Mesenchymal stem cell (in vitro differentiated cells and primary cell): Measurements from ENCODE around the gene PIK3CD.

Source experiments
- DNase-seq: peaks from one replicate; pipeline ENCODE4 v3.0.0-alpha.2; 2013
- H2AFZ ChIP-seq: one replicate; pipeline ENCODE4 v1.6.1; 2013; ENCODE audit warnings: low read depth, mild to moderate bottlenecking, control low read depth, inconsistent platforms, low read length, moderate library complexity
- H2AK5ac ChIP-seq: 2 replicates; pipeline ENCODE4 v1.6.1; 2013; ENCODE audit warnings: low read length, moderate library complexity, mild to moderate bottlenecking, inconsistent platforms; ENCODE audit not compliant: severe bottlenecking
- H2BK120ac ChIP-seq: one replicate; pipeline ENCODE4 v1.6.1; 2013; ENCODE audit warnings: low read depth, mild to moderate bottlenecking, inconsistent platforms, low read length, moderate library complexity
- H2BK12ac ChIP-seq, 2 experiments: one replicate each; pipeline ENCODE4 v1.6.1; 2013; ENCODE audit warnings: inconsistent platforms in 2 of 2, low read length in 2 of 2, mild to moderate bottlenecking in 2 of 2, moderate library complexity in 2 of 2, control low read depth in 1 of 2
- H2BK15ac ChIP-seq: one replicate; pipeline ENCODE4 v1.6.1; 2013; ENCODE audit warnings: mild to moderate bottlenecking, low read depth, inconsistent platforms; ENCODE audit not compliant: poor library complexity, severe bottlenecking
- H2BK5ac ChIP-seq: 2 replicates; pipeline ENCODE4 v1.6.1; 2013; ENCODE audit warnings: low read depth, mild to moderate bottlenecking, low read length, control low read depth, inconsistent platforms; ENCODE audit not compliant: poor library complexity, severe bottlenecking
- H3K14ac ChIP-seq, 2 experiments: one replicate each; pipeline ENCODE4 v1.6.1; 2013; ENCODE audit warnings: inconsistent platforms in 2 of 2, low read length in 2 of 2, control low read depth in 1 of 2, mild to moderate bottlenecking in 1 of 2, moderate library complexity in 1 of 2
- H3K18ac ChIP-seq, 2 experiments: one replicate each; pipeline ENCODE4 v1.6.1; 2013; ENCODE audit warnings: inconsistent platforms in 2 of 2, low read length in 2 of 2, control low read depth in 1 of 2, low read depth in 1 of 2, mild to moderate bottlenecking in 1 of 2
- H3K23ac ChIP-seq, 2 experiments: one replicate each; pipeline ENCODE4 v1.6.1; 2013; ENCODE audit warnings: inconsistent platforms in 2 of 2, low read length in 2 of 2, mild to moderate bottlenecking in 2 of 2, moderate library complexity in 2 of 2, control low read depth in 1 of 2
- H3K27ac ChIP-seq: 2 replicates; pipeline ENCODE4 v1.5.1; 2013; ENCODE audit warnings: mild to moderate bottlenecking, moderate library complexity, low read length, control low read depth, inconsistent platforms; ENCODE audit not compliant: poor library complexity, severe bottlenecking
- H3K27me3 ChIP-seq, 2 experiments: 2 replicates each; pipeline versions ENCODE4 v1.6.1 to v1.7.0; 2013; ENCODE audit warnings: low read length in 2 of 2, mild to moderate bottlenecking in 2 of 2, moderate library complexity in 2 of 2, control low read depth in 1 of 2, inconsistent platforms in 1 of 2; ENCODE audit not compliant: control insufficient read depth in 1 of 2, insufficient read depth in 1 of 2
- H3K36me3 ChIP-seq, 2 experiments: 2 replicates each; pipeline versions ENCODE4 v1.6.1 to v1.7.0; 2013; ENCODE audit warnings: low read length in 2 of 2, control low read depth in 1 of 2, inconsistent platforms in 1 of 2, low read depth in 1 of 2, mild to moderate bottlenecking in 1 of 2; ENCODE audit not compliant: insufficient read depth in 2 of 2, control insufficient read depth in 1 of 2
- H3K4ac ChIP-seq, 2 experiments: one replicate each; pipeline ENCODE4 v1.6.1; 2013; ENCODE audit warnings: inconsistent platforms in 2 of 2, low read length in 2 of 2, mild to moderate bottlenecking in 2 of 2, moderate library complexity in 2 of 2, control low read depth in 1 of 2, low read depth in 1 of 2
- H3K4me1 ChIP-seq: 2 replicates; pipeline ENCODE4 v1.6.1; 2013; ENCODE audit warnings: low read depth, low read length, control low read depth; ENCODE audit not compliant: control insufficient read depth, insufficient read depth
- H3K4me2 ChIP-seq: 2 replicates; pipeline ENCODE4 v1.6.1; 2013; ENCODE audit warnings: low read length, mild to moderate bottlenecking, inconsistent platforms; ENCODE audit not compliant: poor library complexity, severe bottlenecking
- H3K4me3 ChIP-seq, 2 experiments: 2 replicates each; pipeline versions ENCODE4 v1.5.1 to v1.7.0; 2013; ENCODE audit warnings: low read length in 2 of 2, mild to moderate bottlenecking in 2 of 2, control low read depth in 1 of 2, low read depth in 1 of 2; ENCODE audit not compliant: insufficient read depth in 1 of 2
- H3K79me1 ChIP-seq: replicated peaks from 2 replicates; pipeline ENCODE4 v1.6.1; 2013; ENCODE audit warnings: mild to moderate bottlenecking, control low read depth, low read length, inconsistent platforms; ENCODE audit not compliant: poor library complexity, severe bottlenecking
- H3K9ac ChIP-seq: 2 replicates; pipeline ENCODE4 v1.7.0; 2013; ENCODE audit warnings: mild to moderate bottlenecking, low read length, moderate library complexity
- H3K9me3 ChIP-seq: 2 replicates; pipeline ENCODE4 v1.7.0; 2013; ENCODE audit warnings: mild to moderate bottlenecking, low read length; ENCODE audit not compliant: control insufficient read depth
- H4K8ac ChIP-seq: one replicate; pipeline ENCODE4 v1.6.1; 2013; ENCODE audit warnings: inconsistent platforms, mild to moderate bottlenecking, low read length, moderate library complexity
- H4K91ac ChIP-seq: one replicate; pipeline ENCODE4 v1.6.1; 2013; ENCODE audit warnings: mild to moderate bottlenecking, low read length, inconsistent platforms
- WGBS: methylation state at CpG from one replicate; pipeline ENCODE4 v1.1.7; 2013; ENCODE audit warnings: mixed read lengths; 5-methylcytosine and 5-hydroxymethylcytosine counted together

Gene PIK3CD

GRCh38 chr1:9737671-9738070, 86.1 kb downstream of the PIK3CD start:
- no peak overlapping the region for H2AFZ ChIP-seq
- H3K9me3 ChIP-seq: no peaks in the 10 kb centered on the region
- no peak overlapping the region for H2BK15ac ChIP-seq
- no peak overlapping the region for H3K4me2 ChIP-seq
- H2BK5ac ChIP-seq: no peak overlapping the region
- no peak overlapping the region for H3K23ac ChIP-seq
- no peak for DNase-seq
- H3K18ac ChIP-seq: no peak overlapping the region
- H3K14ac ChIP-seq: no peak overlapping the region
- peaks cover 2% of the 10 kb centered on the region for H3K4me1 ChIP-seq
- H2BK12ac ChIP-seq: no peak overlapping the region
- H3K4ac ChIP-seq: no peak overlapping the region
- no peaks in the 10 kb centered on the region for H3K27me3 ChIP-seq
- peaks cover 76 to 87% of the 10 kb centered on the region in 2 experiments for H3K36me3 ChIP-seq
- 95% methylated on average over 10 of the region's 10 CpGs for WGBS
- H3K27ac ChIP-seq: no peak overlapping the region
- no peak overlapping the region for H3K9ac ChIP-seq
- no peak overlapping the region for H3K4me3 ChIP-seq
- no peak overlapping the region for H4K8ac ChIP-seq
- peaks cover 17% of the 10 kb centered on the region for H3K79me1 ChIP-seq
- H2AK5ac ChIP-seq: no peak overlapping the region
- H4K91ac ChIP-seq: no peak overlapping the region
- no peak overlapping the region for H2BK120ac ChIP-seq

- Histone ChIP-seq H3K36me3 (peaks cover 54 to 56% of the 10 kb centered on the region in 2 experiments), H3K4me2 (no peak overlapping the region), H2BK15ac (no peak overlapping the region), H3K27me3 (no peaks in the 10 kb centered on the region), H2BK120ac (no peak overlapping the region), H2BK12ac (no peak overlapping the region), H2AFZ (no peak overlapping the region), H2BK5ac (no peak overlapping the region), H3K79me1 (peaks cover 21% of the 10 kb centered on the region), H3K4me1 (no peaks in the 10 kb centered on the region), H3K14ac (no peak overlapping the region), H3K18ac (no peak overlapping the region), H3K27ac (no peak overlapping the region), H4K8ac (no peak overlapping the region), H3K4ac (no peak overlapping the region), H2AK5ac (no peak overlapping the region), H3K23ac (no peak overlapping the region), H3K9me3 (no peaks in the 10 kb centered on the region), H3K4me3 (no peak overlapping the region), H3K9ac (no peak overlapping the region), H4K91ac (no peak overlapping the region)
- WGBS: 96% methylated on average over 28 of the region's 28 CpGs
- DNase-seq: no peak
These were observed 92.7 kb downstream of the PIK3CD start for GRCh38 chr1:9744106-9744799.

GRCh38 chr1:9746211-9746610, 94.7 kb downstream of the PIK3CD start:
- Histone ChIP-seq H3K27ac (no peak overlapping the region), H3K4me3 (no peak overlapping the region), H3K27me3 (no peaks in the 10 kb centered on the region), H3K4me1 (peaks cover 2% of the 10 kb centered on the region), H3K9me3 (no peaks in the 10 kb centered on the region), H2BK5ac (no peak overlapping the region), H3K23ac (no peak overlapping the region), H3K4me2 (no peak overlapping the region), H4K8ac (no peak overlapping the region), H3K36me3 (peaks cover 46 to 55% of the 10 kb centered on the region in 2 experiments), H2AFZ (no peak overlapping the region), H3K79me1 (peaks cover 28% of the 10 kb centered on the region), H3K14ac (no peak overlapping the region), H4K91ac (no peak overlapping the region), H2BK12ac (no peak overlapping the region), H3K9ac (no peak overlapping the region), H2BK120ac (no peak overlapping the region), H2BK15ac (no peak overlapping the region), H3K4ac (no peak overlapping the region), H2AK5ac (no peak overlapping the region), H3K18ac (no peak overlapping the region)
- WGBS: over 99% methylated on average over 3 of the region's 3 CpGs
- DNase-seq: no peak

- no peak for DNase-seq
- Histone ChIP-seq H2BK15ac (no peak overlapping the region), H3K4me1 (peaks cover 2% of the 10 kb centered on the region), H2AFZ (no peak overlapping the region), H2BK5ac (no peak overlapping the region), H3K9ac (no peak overlapping the region), H3K9me3 (no peaks in the 10 kb centered on the region), H3K79me1 (peaks cover 27% of the 10 kb centered on the region), H3K27me3 (no peaks in the 10 kb centered on the region), H3K4me3 (no peak overlapping the region), H3K18ac (no peak overlapping the region), H4K91ac (no peak overlapping the region), H3K23ac (no peak overlapping the region), H3K14ac (no peak overlapping the region), H2BK12ac (no peak overlapping the region), H3K4ac (no peak overlapping the region), H4K8ac (no peak overlapping the region), H2BK120ac (no peak overlapping the region), H3K27ac (no peak overlapping the region), H2AK5ac (no peak overlapping the region), H3K36me3 (peaks cover 45 to 55% of the 10 kb centered on the region in 2 experiments), H3K4me2 (no peak overlapping the region)
- 94% methylated on average over 7 of the region's 7 CpGs for WGBS
These were observed 95.1 kb downstream of the PIK3CD start for GRCh38 chr1:9746651-9747050.
